Stimulated activated naive B cell treated with anti-CD40 and anti-IgM and Interleukin-4, amounts not matched to agents 10 μg/mL and 1 μg/mL and 100 μg/mL, for 72 hours (primary cell): ENCODE data around the gene MTO1.
"Not testable (repeated sequence)": the region's sequence is repeated elsewhere in the genome, so short reads cannot be mapped to it uniquely, and the experiment has no call there.

Experiments
- ATAC-seq, 2 donors: fragments of 150-1000 bp; cut with Tn5 transposase; replicated peaks; 2 replicates each; pipeline ENCODE4 v1.10.0; 2021; ENCODE audit warnings: moderate library complexity in 1 of 2
- DNase-seq: peaks from one replicate; pipeline ENCODE4 v3.0.0; 2021
- H3K27ac Mint-ChIP-seq: one replicate; pipeline ENCODE4 v1.8.0; 2022; ENCODE audit warnings: mild to moderate bottlenecking, mixed read lengths
- H3K27me3 Mint-ChIP-seq, 2 donors: one replicate each; pipeline ENCODE4 v1.8.0; 2022; ENCODE audit warnings: mixed read lengths in 2 of 2
- H3K36me3 Mint-ChIP-seq, 2 donors: one replicate each; pipeline ENCODE4 v1.8.0; 2022; ENCODE audit warnings: mixed read lengths in 2 of 2, mild to moderate bottlenecking in 1 of 2
- H3K4me1 Mint-ChIP-seq, 2 donors: one replicate each; pipeline ENCODE4 v1.8.0; 2022; ENCODE audit warnings: mixed read lengths in 2 of 2, mild to moderate bottlenecking in 1 of 2
- H3K4me3 Mint-ChIP-seq, 2 donors: one replicate each; pipeline ENCODE4 v1.8.0; 2022; ENCODE audit warnings: mild to moderate bottlenecking in 2 of 2, mixed read lengths in 2 of 2, moderate library complexity in 1 of 2
- H3K9me3 Mint-ChIP-seq, 2 donors: one replicate each; pipeline ENCODE4 v1.8.0; 2022; ENCODE audit warnings: mixed read lengths in 2 of 2, mild to moderate bottlenecking in 1 of 2

Gene MTO1

DNA sequence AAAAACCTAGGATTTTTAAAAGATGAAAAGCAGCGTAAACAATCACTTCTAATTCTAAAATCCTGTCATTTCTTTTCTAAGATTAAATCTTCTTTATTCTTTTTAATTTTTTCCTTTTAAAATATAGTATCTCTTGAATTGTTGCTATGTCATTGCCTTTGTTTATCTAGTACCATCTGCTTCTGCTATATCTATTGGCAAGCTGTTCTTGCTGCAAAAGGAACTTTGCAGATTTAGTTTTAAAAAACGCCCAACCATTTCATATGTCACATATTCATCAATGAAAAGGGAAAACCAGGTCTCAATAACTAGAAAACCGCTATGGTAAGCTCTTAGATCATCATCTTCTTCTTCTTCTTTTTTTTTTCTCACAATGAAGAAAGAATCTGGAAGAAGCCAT, 70.8 kb downstream of the MTO1 start:
- ATAC-seq (no peak), DNase-seq (no peak)
- Mint-ChIP-seq H3K4me3 (no peak overlapping the region), H3K4me1 (peaks cover 0 to under 1% of the 10 kb centered on the region in 2 donors), H3K9me3 (no peaks in the 10 kb centered on the region), H3K27ac (no peak overlapping the region), H3K36me3 (peaks cover 0 to 3% of the 10 kb centered on the region in 2 donors), H3K27me3 (no peaks in the 10 kb centered on the region)

DNA sequence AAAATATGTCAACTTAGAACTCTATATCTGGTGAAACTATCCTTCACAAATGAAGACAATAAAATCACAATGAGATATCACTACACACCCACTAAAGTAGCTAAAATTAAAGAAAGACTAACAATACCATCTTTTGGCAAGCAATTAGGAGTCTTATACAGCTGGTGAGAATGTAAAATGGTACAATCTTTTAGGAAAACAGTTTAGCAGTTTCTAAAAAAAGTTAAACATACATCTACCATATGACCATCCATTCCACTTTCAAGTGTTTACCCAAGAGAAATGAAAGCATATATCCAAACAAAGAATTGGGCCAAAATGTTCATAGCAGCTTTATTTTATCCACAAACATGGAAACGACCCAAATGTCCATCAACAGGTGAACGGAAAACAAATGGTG, 73.1 kb downstream of the MTO1 start:
- H3K36me3 Mint-ChIP-seq, result peaks cover 0 to 3% of the 10 kb centered on the region in 2 donors

DNA sequence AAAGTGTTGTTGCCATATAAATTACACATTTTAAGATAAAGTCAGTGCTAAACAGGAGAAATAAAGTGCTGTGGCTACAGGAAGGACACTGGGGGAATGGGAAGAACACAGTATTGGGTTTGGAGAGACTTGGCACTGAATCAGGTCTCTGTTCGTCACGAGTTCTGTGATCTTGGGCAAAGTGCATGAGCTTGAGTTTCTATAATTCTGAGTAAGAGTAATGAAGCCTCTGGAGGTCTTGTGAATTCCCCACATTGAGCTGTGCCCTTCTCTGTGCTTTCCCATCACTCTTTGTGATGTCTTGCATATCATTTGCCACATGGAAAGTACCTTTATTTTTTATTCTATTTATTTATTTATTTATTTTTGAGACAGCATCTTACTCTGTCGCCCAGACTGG, 76.1 kb downstream of the MTO1 start:
- H3K27ac Mint-ChIP-seq, result peak overlapping the region; percentile 90
- peak; percentile 92 to 94 for ATAC-seq

More for the DNA sequence above, 73.1 kb downstream of the MTO1 start:
- no peak overlapping the region for H3K4me3 Mint-ChIP-seq
- no peaks in the 10 kb centered on the region for H3K27me3 Mint-ChIP-seq
- ATAC-seq (no peak), DNase-seq (no peak)
- H3K4me1 Mint-ChIP-seq, result peaks cover 10 to 13% of the 10 kb centered on the region in 2 donors
- H3K9me3 Mint-ChIP-seq, result no peaks in the 10 kb centered on the region
- H3K27ac Mint-ChIP-seq, result no peak overlapping the region

DNA sequence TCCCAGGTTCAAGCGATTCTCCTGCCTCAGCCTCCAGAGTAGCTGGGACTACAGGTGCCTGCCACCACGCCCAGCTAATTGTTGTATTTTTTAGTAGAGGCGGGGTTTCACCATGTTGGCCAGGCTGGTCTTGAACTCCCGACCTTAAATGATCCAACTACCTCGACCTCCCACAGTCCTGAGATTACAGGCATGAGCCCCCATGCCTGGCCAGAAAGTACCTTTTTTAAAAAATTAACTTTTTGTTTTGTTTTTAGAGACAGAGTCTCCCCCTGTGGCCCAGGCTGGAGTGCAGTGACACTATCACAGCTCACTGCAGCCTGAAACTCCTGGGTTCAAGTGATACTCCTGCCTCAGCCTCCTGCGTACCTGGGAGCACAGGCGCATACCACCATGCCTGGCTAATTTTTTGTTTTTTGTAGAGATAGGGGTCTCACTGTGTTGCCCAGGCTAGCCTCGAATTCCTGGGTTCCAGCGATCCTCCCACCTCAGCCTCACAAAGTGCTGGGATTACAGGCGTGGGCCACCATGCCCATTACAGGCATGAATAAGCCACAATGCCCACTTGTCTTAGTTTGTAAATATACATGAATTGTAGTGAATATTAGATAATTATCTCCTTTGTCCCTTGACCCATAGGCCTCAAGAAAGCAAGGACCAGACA, 76.7 kb downstream of the MTO1 start:
- H3K27ac Mint-ChIP-seq, result peak overlapping the region; percentile 90
- no peaks in the 10 kb centered on the region for H3K27me3 Mint-ChIP-seq
- H3K36me3 Mint-ChIP-seq, result no peaks in the 10 kb centered on the region
- DNase-seq (no peak), ATAC-seq (peak; percentile 61 to 66)
- H3K4me3 Mint-ChIP-seq, result no peak overlapping the region
- H3K4me1 Mint-ChIP-seq, result peaks cover 13 to 18% of the 10 kb centered on the region in 2 donors
- H3K9me3 Mint-ChIP-seq, result no peaks in the 10 kb centered on the region

More for the DNA sequence above, 76.1 kb downstream of the MTO1 start:
- no peak overlapping the region for H3K4me3 Mint-ChIP-seq
- no peak for DNase-seq
- peaks cover 0 to 3% of the 10 kb centered on the region in 2 donors for H3K36me3 Mint-ChIP-seq
- H3K27me3 Mint-ChIP-seq, result no peaks in the 10 kb centered on the region
- no peaks in the 10 kb centered on the region for H3K9me3 Mint-ChIP-seq
- peaks cover 13 to 18% of the 10 kb centered on the region in 2 donors for H3K4me1 Mint-ChIP-seq

DNA sequence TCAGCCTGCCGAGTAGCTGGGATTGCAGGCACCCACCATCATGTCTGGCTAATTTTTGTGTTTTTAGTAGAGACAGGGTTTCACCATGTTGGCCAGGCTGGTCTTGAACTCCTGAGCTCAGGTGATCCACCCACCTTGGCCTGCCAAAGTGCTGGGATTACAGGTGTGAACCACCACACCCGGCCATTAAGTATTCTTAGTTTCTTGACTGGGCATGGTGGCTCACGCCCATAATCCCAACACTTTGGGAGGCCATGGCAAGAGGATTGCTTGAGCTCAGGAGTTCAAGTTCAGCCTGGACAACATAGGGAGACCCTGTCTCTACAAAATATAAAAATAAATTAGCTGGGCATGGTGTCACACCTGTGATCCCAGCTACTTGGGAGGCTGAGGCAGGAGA, 80.9 kb downstream of the MTO1 start:
- H3K36me3 Mint-ChIP-seq, result not testable (repeated sequence)

DNA sequence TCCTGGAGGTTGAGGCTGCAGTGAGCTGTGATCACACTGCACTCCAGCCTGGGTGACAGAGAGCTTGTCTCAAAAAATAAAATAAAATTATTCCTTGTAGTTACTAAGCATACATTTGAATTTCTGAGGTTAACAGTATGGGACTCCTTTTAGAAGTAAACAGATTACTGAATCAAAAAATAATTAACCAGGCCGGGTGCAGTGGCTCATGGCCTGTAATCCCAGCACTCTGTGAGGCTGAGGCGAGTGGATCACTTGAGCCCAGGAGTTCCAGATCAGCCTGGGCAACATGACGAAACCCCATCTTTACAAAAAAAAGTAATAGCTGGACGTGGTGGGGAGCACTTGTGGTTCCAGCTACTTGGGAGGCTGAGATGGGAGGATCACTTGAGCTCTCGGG, 81.4 kb downstream of the MTO1 start:
- H3K4me3 Mint-ChIP-seq, result no peak overlapping the region
- no peak for ATAC-seq
- H3K27me3 Mint-ChIP-seq, result no peaks in the 10 kb centered on the region

More for the DNA sequence above, 80.9 kb downstream of the MTO1 start:
- DNase-seq, H3K4me3 Mint-ChIP-seq, ATAC-seq, H3K27ac Mint-ChIP-seq, H3K9me3 Mint-ChIP-seq, H3K27me3 Mint-ChIP-seq: not testable (repeated sequence)
- H3K4me1 Mint-ChIP-seq, result peaks cover 19 to 23% of the 10 kb centered on the region in 2 donors

DNA sequence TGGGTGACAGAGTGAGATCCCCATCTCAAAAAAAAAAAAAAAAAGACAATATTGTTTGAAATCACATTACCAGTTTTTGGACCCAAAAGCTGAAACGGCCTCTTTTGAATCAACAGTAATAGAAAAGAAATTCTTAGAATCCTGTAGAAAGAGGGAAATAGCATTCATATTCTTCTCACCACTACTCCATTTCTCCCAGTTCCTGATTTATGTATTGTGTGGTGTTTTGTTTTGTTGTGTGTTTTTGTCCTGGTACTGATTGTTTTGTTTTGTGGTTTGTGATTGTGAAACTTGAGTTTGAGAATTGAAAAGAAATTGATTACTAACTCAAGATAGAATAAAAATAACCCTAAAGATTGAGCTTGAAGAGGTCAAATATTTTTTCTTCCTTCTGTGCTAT, 85.5 kb downstream of the MTO1 start:
- Mint-ChIP-seq H3K27ac (no peak overlapping the region), H3K9me3 (no peaks in the 10 kb centered on the region), H3K36me3 (no peaks in the 10 kb centered on the region), H3K4me1 (peaks cover 6 to 8% of the 10 kb centered on the region in 2 donors), H3K27me3 (no peaks in the 10 kb centered on the region), H3K4me3 (no peak overlapping the region)
- ATAC-seq (no peak), DNase-seq (no peak)

More for the DNA sequence above, 81.4 kb downstream of the MTO1 start:
- Mint-ChIP-seq H3K4me1 (peaks cover 16 to 19% of the 10 kb centered on the region in 2 donors), H3K9me3 (no peaks in the 10 kb centered on the region), H3K36me3 (no peaks in the 10 kb centered on the region), H3K27ac (no peak overlapping the region)
- no peak for DNase-seq

DNA sequence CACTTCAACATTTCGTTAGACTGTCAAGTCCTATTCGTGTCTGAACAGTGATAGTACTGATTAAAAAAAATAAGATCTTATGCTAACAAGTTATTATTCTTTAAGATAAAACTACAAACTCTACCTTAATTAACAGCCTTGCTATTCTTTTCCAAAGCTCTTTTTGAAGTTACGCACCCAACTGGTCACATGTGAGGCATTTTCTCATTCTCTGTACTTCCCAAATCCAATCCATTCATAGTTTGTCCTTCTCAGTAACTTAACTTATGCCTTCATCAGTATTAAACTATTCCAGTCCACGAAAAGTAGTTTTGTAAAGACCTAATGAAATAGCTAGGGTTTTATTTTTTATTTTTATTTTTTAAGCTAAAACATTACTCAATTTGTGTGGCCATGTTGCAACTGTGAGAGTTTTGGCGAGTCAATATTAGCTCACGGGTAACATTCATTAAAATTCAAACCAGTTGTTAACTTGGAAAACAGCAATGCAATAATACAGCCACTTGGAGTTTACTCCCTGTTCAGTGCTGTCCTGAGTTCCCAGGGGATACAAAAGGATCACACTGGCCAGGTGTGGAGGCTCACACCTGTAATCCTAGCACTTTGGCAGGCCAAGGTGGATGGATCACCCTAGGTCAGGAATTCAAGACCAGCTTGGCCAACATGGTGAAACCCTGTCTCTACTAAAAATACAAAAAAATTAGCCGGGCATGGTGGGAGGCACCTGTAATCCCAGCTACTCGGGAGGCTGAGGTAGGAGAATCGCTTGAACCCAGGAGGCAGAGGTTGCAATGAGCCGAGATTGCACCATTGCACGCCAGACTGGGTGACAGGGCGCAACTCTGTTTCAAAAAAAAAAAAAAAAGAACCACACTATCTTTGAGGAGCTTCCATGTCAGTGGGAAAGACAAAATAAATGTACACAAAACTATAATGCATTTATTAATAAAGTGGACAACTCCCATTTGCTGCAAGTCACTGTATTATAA, 87.2 kb downstream of the MTO1 start:
- ATAC-seq (no peak), DNase-seq (no peak)
- H3K4me3 Mint-ChIP-seq, result no peak overlapping the region
- H3K4me1 Mint-ChIP-seq, result peaks cover 6 to 8% of the 10 kb centered on the region in 2 donors
- no peaks in the 10 kb centered on the region for H3K9me3 Mint-ChIP-seq
- no peaks in the 10 kb centered on the region for H3K36me3 Mint-ChIP-seq
- no peak overlapping the region for H3K27ac Mint-ChIP-seq
- no peaks in the 10 kb centered on the region for H3K27me3 Mint-ChIP-seq

DNA sequence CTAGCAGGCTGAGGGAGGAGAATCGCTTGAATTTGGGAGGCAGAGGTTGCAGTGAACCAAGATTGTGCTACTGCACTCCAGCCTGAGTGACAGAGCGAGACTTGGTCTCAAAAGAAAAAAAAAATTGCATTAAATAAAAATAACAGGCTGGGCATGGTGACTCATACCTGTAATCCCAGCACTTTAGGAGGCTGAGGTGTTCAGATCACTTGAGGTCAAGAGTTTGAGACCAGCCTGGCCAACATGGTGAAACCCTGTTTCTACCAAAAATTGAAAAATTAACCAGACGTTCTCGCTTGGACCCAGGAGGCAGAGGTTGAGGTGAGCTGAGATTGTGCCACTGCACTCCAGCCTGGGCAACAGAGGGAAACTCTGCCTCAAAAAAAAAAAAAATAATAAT, 89.6 kb downstream of the MTO1 start:
- not testable (repeated sequence) for DNase-seq, H3K4me3 Mint-ChIP-seq, H3K36me3 Mint-ChIP-seq, H3K27me3 Mint-ChIP-seq, ATAC-seq, H3K4me1 Mint-ChIP-seq, H3K9me3 Mint-ChIP-seq
- peak overlapping the region; percentile 76 for H3K27ac Mint-ChIP-seq

DNA sequence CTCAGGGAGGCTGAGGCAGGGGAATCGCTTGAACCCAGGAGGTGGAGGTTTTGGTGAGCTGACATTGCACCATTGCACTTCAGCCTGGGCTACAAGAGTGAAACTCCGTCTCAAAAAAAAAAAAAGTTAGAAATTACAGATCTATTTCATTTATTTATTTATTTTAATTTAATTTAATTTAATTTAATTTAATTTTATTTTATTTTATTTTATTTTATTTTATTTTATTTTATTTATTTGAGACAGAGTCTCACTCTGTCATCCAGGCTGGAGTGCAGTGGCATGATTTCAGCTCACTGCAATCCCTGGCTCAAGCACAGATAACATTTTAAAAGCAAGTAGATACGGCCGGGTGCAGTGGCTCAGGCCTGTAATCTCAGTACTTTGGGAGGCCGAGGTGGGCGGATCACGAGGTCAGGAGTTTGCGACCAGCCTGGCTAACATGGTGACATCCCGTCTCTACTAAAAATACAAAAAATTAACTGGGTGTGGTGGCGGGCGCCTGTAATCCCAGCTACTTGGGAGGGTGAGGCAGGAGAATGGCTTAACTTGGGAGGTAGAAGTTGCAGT, 93.9 kb downstream of the MTO1 start:
- H3K4me1 Mint-ChIP-seq, H3K27ac Mint-ChIP-seq, ATAC-seq, H3K9me3 Mint-ChIP-seq, H3K4me3 Mint-ChIP-seq, H3K36me3 Mint-ChIP-seq, H3K27me3 Mint-ChIP-seq, DNase-seq: not testable (repeated sequence)

DNA sequence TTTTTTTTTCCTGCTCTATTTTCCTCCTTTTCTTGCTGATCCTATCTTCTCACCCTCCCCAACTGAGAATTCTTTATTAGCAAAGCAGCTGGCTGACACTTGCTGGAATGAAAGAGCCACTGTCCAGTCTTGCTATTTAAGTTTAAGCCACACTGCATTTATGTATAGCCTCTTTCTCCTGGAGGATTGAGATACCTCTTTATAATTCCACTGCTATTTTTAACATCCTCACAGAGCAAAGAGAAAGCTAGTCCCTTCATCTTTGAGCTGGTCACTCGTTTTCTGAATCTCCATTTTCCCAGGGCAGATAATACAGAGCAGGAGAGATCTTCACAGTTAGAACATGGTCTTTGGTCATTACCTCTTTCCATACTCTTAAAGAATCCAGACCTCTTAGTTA, 95.3 kb downstream of the MTO1 start:
- no peaks in the 10 kb centered on the region for H3K36me3 Mint-ChIP-seq
- H3K4me3 Mint-ChIP-seq, result no peak overlapping the region
- no peaks in the 10 kb centered on the region for H3K27me3 Mint-ChIP-seq
- peaks cover 8 to 11% of the 10 kb centered on the region in 2 donors for H3K4me1 Mint-ChIP-seq
- H3K9me3 Mint-ChIP-seq, result no peaks in the 10 kb centered on the region
- DNase-seq (no peak), ATAC-seq (no peak)
- H3K27ac Mint-ChIP-seq, result peak overlapping the region; percentile 42
